HEK293 (cell line): ENCODE measurements around the gene AFF1.

Experiments used
- EGR2 ChIP-seq: fragments of 450-650 bp; formaldehyde crosslinking; IDR thresholded peaks from 2 replicates; pipeline ENCODE4 v1.5.1; 2016; ENCODE audit warnings: low read depth, missing biosample characterization, missing genetic modification characterization
- KLF9 ChIP-seq: fragments of 450-650 bp; formaldehyde crosslinking; IDR thresholded peaks from 2 replicates; pipeline ENCODE4 v1.5.1; 2016; ENCODE audit warnings: missing biosample characterization, missing genetic modification characterization, low read depth
- MYNN ChIP-seq: fragments of 450-650 bp; formaldehyde crosslinking; IDR thresholded peaks from 2 replicates; pipeline ENCODE4 v1.5.1; 2016; ENCODE audit warnings: missing biosample characterization, missing genetic modification characterization, borderline replicate concordance
- SCRT1 ChIP-seq: fragments of 450-650 bp; formaldehyde crosslinking; IDR thresholded peaks from 2 replicates; pipeline ENCODE4 v1.5.1; 2016; ENCODE audit warnings: missing biosample characterization, missing genetic modification characterization, borderline replicate concordance
- SCRT2 ChIP-seq: fragments of 450-650 bp; formaldehyde crosslinking; IDR thresholded peaks from 2 replicates; pipeline ENCODE4 v1.5.1; 2016; ENCODE audit warnings: missing biosample characterization, missing genetic modification characterization
- SETDB1 ChIP-seq: IDR thresholded peaks from one replicate; pipeline ENCODE4 v1.6.1; 2017; ENCODE audit warnings: mild to moderate bottlenecking, low read length, moderate library complexity, mixed read lengths; ENCODE audit not compliant: insufficient read length
- SP2 ChIP-seq: fragments of 450-650 bp; formaldehyde crosslinking; IDR thresholded peaks from 2 replicates; pipeline ENCODE4 v1.5.1; 2016; ENCODE audit warnings: missing biosample characterization, missing genetic modification characterization
- SP7 ChIP-seq: fragments of 450-650 bp; formaldehyde crosslinking; IDR thresholded peaks from 2 replicates; pipeline ENCODE4 v1.5.1; 2016; ENCODE audit warnings: missing biosample characterization, missing genetic modification characterization
- ZBTB20 ChIP-seq: fragments of 450-650 bp; formaldehyde crosslinking; IDR thresholded peaks from 2 replicates; pipeline ENCODE4 v1.5.1; 2016; ENCODE audit warnings: missing biosample characterization, missing genetic modification characterization
- ZEB2 ChIP-seq: fragments of 450-650 bp; formaldehyde crosslinking; IDR thresholded peaks from 2 replicates; pipeline ENCODE4 v1.5.1; 2016; ENCODE audit warnings: missing biosample characterization, missing genetic modification characterization
- ZIC2 ChIP-seq: fragments of 450-650 bp; formaldehyde crosslinking; IDR thresholded peaks from 2 replicates; pipeline ENCODE4 v1.5.1; 2016; ENCODE audit warnings: missing biosample characterization, missing genetic modification characterization
- ZNF184 ChIP-seq: fragments of 450-650 bp; IDR thresholded peaks from 2 replicates; pipeline ENCODE4 v1.5.1; 2018; ENCODE audit warnings: missing biosample characterization, mild to moderate bottlenecking, missing genetic modification characterization
- ZNF473 ChIP-seq: fragments of 450-650 bp; formaldehyde crosslinking; IDR thresholded peaks from 2 replicates; pipeline ENCODE4 v1.5.1; 2017; ENCODE audit warnings: missing biosample characterization, missing genetic modification characterization
- ZNF623 ChIP-seq: fragments of 450-650 bp; formaldehyde crosslinking; IDR thresholded peaks from 2 replicates; pipeline ENCODE4 v1.5.1; 2016; ENCODE audit warnings: missing biosample characterization, missing genetic modification characterization
- ZNF843 ChIP-seq: fragments of 450-650 bp; formaldehyde crosslinking; IDR thresholded peaks from 2 replicates; pipeline ENCODE4 v1.5.1; 2016; ENCODE audit warnings: missing biosample characterization, missing genetic modification characterization
- ZSCAN30 ChIP-seq: fragments of 450-650 bp; IDR thresholded peaks from 2 replicates; pipeline ENCODE4 v1.5.1; 2018; ENCODE audit warnings: missing biosample characterization, mild to moderate bottlenecking, missing genetic modification characterization, moderate library complexity
- TF ChIP-seq, protein P1 (sequence below): fragments of 450-650 bp; formaldehyde crosslinking; optimal IDR thresholded peaks from 2 replicates; pipeline ENCODE3; 2016; ENCODE audit warnings: missing biosample characterization, mild to moderate bottlenecking, missing genetic modification characterization
- TF ChIP-seq, protein P2 (sequence below): fragments of 450-650 bp; formaldehyde crosslinking; IDR thresholded peaks from 2 replicates; pipeline ENCODE4 v1.5.1; 2016; ENCODE audit warnings: missing biosample characterization, missing genetic modification characterization, borderline replicate concordance
- TF ChIP-seq, protein P3 (sequence below): fragments of 450-650 bp; formaldehyde crosslinking; IDR thresholded peaks from 2 replicates; pipeline ENCODE4 v1.5.1; 2016; ENCODE audit warnings: missing biosample characterization, missing genetic modification characterization
- TF ChIP-seq, protein P4 (sequence below): fragments of 450-650 bp; formaldehyde crosslinking; IDR thresholded peaks from 2 replicates; pipeline ENCODE4 v1.5.1; 2016; ENCODE audit warnings: missing biosample characterization, missing genetic modification characterization
- TF ChIP-seq, protein P5 (sequence below): fragments of 450-650 bp; formaldehyde crosslinking; IDR thresholded peaks from 2 replicates; pipeline ENCODE4 v1.5.1; 2016; ENCODE audit warnings: missing biosample characterization, missing genetic modification characterization
- TF ChIP-seq, protein P6 (sequence below): fragments of 450-650 bp; IDR thresholded peaks from 2 replicates; pipeline ENCODE4 v1.5.1; 2018; ENCODE audit warnings: missing biosample characterization, mild to moderate bottlenecking, missing genetic modification characterization
- TF ChIP-seq, protein P7 (sequence below): fragments of 450-650 bp; formaldehyde crosslinking; conservative IDR thresholded peaks from 2 replicates; pipeline ENCODE4 v1.5.1; 2016; ENCODE audit warnings: low read depth, missing biosample characterization, missing genetic modification characterization

The AFF1 gene

DNA sequence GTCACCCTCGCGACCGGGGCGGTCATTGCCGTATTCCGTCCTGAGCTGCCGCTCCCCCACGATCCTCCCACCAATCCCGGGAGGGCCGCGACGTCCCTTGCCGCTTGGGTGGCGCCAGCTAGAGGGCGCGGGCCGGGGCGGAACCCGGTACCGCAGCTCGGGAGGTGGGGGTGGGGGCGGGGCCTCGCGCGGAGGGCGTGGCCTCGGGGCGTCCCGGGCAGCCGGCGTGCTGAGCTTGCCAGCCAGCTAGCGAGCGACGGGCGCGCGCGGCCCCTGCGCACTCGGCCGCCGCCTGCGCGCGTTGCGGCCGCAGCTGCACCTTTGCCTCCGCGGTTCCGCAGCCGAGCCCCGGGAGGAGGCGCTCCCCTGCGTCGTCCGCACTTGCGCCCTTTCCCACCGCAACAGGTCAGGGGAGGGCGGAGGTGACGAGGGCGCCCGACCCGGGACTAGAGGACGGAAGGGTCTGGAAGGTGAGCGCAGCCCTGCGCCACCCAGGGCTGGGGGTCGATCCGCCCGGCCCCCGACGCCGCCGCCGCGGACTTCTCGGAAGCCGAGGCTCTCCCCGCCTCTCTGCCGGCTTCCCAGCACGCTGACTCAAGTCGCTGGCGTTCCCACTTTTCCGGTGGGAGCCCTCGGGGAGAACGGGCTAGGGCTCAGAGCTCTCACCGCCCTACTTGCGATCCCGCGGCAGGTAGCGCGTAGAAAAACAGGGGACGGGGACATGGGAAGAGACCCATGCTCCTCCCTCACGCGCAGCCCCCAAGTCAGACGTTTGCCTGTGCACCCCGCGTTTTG is at the start of gene AFF1 (continued):
- TF ChIP-seq, protein P1, sequence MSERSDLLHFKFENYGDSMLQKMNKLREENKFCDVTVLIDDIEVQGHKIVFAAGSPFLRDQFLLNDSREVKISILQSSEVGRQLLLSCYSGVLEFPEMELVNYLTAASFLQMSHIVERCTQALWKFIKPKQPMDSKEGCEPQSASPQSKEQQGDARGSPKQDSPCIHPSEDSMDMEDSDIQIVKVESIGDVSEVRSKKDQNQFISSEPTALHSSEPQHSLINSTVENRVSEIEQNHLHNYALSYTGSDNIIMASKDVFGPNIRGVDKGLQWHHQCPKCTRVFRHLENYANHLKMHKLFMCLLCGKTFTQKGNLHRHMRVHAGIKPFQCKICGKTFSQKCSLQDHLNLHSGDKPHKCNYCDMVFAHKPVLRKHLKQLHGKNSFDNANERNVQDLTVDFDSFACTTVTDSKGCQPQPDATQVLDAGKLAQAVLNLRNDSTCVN (tag by site-specific recombination): peak; percentile 78
- no peak for TF ChIP-seq ZNF473 (tag by site-specific recombination)
- TF ChIP-seq, protein P2, sequence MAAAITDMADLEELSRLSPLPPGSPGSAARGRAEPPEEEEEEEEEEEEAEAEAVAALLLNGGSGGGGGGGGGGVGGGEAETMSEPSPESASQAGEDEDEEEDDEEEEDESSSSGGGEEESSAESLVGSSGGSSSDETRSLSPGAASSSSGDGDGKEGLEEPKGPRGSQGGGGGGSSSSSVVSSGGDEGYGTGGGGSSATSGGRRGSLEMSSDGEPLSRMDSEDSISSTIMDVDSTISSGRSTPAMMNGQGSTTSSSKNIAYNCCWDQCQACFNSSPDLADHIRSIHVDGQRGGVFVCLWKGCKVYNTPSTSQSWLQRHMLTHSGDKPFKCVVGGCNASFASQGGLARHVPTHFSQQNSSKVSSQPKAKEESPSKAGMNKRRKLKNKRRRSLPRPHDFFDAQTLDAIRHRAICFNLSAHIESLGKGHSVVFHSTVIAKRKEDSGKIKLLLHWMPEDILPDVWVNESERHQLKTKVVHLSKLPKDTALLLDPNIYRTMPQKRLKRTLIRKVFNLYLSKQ (tag by site-specific recombination): no peak
- TF ChIP-seq, protein P3, sequence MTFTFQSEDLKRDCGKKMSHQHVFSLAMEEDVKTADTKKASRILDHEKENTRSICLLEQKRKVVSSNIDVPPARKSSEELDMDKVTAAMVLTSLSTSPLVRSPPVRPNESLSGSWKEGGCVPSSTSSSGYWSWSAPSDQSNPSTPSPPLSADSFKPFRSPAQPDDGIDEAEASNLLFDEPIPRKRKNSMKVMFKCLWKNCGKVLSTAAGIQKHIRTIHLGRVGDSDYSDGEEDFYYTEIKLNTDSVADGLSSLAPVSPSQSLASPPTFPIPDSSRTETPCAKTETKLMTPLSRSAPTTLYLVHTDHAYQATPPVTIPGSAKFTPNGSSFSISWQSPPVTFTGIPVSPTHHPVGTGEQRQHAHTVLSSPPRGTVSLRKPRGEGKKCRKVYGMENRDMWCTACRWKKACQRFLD (tag by site-specific recombination): no peak
- peak; percentile 66 for TF ChIP-seq SP2 (tag by site-specific recombination)
- peak; percentile 74 for TF ChIP-seq ZBTB20
- no peak for TF ChIP-seq ZNF623
- TF ChIP-seq ZNF843: no peak
- TF ChIP-seq, protein P4, sequence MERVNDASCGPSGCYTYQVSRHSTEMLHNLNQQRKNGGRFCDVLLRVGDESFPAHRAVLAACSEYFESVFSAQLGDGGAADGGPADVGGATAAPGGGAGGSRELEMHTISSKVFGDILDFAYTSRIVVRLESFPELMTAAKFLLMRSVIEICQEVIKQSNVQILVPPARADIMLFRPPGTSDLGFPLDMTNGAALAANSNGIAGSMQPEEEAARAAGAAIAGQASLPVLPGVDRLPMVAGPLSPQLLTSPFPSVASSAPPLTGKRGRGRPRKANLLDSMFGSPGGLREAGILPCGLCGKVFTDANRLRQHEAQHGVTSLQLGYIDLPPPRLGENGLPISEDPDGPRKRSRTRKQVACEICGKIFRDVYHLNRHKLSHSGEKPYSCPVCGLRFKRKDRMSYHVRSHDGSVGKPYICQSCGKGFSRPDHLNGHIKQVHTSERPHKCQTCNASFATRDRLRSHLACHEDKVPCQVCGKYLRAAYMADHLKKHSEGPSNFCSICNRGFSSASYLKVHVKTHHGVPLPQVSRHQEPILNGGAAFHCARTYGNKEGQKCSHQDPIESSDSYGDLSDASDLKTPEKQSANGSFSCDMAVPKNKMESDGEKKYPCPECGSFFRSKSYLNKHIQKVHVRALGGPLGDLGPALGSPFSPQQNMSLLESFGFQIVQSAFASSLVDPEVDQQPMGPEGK (tag by site-specific recombination): peak; percentile 47; the same call in 1 of the 2 replicates
- no peak for TF ChIP-seq KLF9 (tag by site-specific recombination)
- peak; percentile 57; the same call in 1 of the 2 replicates for TF ChIP-seq ZSCAN30
- TF ChIP-seq ZIC2 (tag by site-specific recombination): peak; percentile 31
- TF ChIP-seq MYNN (tag by site-specific recombination): 0 out of 2 replicates have a peak, but pooled peaks have one; percentile 28
- TF ChIP-seq, protein P5, sequence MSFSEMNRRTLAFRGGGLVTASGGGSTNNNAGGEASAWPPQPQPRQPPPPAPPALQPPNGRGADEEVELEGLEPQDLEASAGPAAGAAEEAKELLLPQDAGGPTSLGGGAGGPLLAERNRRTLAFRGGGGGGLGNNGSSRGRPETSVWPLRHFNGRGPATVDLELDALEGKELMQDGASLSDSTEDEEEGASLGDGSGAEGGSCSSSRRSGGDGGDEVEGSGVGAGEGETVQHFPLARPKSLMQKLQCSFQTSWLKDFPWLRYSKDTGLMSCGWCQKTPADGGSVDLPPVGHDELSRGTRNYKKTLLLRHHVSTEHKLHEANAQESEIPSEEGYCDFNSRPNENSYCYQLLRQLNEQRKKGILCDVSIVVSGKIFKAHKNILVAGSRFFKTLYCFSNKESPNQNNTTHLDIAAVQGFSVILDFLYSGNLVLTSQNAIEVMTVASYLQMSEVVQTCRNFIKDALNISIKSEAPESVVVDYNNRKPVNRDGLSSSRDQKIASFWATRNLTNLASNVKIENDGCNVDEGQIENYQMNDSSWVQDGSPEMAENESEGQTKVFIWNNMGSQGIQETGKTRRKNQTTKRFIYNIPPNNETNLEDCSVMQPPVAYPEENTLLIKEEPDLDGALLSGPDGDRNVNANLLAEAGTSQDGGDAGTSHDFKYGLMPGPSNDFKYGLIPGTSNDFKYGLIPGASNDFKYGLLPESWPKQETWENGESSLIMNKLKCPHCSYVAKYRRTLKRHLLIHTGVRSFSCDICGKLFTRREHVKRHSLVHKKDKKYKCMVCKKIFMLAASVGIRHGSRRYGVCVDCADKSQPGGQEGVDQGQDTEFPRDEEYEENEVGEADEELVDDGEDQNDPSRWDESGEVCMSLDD (tag by site-specific recombination): peak; percentile 82; the same call in 1 of the 2 replicates
- no peak for TF ChIP-seq SETDB1
- TF ChIP-seq EGR2 (tag by site-specific recombination): peak; percentile 36; the same call in 1 of the 2 replicates
- peak; percentile 23; the same call in 1 of the 2 replicates for TF ChIP-seq SP7 (tag by site-specific recombination)
- peak; percentile 98 for TF ChIP-seq SCRT2
- peak; percentile 43 for TF ChIP-seq ZEB2 (tag by site-specific recombination)
- TF ChIP-seq, protein P6, sequence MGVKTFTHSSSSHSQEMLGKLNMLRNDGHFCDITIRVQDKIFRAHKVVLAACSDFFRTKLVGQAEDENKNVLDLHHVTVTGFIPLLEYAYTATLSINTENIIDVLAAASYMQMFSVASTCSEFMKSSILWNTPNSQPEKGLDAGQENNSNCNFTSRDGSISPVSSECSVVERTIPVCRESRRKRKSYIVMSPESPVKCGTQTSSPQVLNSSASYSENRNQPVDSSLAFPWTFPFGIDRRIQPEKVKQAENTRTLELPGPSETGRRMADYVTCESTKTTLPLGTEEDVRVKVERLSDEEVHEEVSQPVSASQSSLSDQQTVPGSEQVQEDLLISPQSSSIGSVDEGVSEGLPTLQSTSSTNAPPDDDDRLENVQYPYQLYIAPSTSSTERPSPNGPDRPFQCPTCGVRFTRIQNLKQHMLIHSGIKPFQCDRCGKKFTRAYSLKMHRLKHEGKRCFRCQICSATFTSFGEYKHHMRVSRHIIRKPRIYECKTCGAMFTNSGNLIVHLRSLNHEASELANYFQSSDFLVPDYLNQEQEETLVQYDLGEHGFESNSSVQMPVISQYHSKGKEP (tag by site-specific recombination): peak; percentile 78
- TF ChIP-seq, protein P7, sequence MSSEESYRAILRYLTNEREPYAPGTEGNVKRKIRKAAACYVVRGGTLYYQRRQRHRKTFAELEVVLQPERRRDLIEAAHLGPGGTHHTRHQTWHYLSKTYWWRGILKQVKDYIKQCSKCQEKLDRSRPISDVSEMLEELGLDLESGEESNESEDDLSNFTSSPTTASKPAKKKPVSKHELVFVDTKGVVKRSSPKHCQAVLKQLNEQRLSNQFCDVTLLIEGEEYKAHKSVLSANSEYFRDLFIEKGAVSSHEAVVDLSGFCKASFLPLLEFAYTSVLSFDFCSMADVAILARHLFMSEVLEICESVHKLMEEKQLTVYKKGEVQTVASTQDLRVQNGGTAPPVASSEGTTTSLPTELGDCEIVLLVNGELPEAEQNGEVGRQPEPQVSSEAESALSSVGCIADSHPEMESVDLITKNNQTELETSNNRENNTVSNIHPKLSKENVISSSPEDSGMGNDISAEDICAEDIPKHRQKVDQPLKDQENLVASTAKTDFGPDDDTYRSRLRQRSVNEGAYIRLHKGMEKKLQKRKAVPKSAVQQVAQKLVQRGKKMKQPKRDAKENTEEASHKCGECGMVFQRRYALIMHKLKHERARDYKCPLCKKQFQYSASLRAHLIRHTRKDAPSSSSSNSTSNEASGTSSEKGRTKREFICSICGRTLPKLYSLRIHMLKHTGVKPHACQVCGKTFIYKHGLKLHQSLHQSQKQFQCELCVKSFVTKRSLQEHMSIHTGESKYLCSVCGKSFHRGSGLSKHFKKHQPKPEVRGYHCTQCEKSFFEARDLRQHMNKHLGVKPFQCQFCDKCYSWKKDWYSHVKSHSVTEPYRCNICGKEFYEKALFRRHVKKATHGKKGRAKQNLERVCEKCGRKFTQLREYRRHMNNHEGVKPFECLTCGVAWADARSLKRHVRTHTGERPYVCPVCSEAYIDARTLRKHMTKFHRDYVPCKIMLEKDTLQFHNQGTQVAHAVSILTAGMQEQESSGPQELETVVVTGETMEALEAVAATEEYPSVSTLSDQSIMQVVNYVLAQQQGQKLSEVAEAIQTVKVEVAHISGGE (tag by site-specific recombination): no peak
- TF ChIP-seq ZNF184: no peak
- peak; percentile 75 for TF ChIP-seq SCRT1 (tag by site-specific recombination)
